GM06990 (cell line): ENCODE results near the gene C2CD3.

Experiments used
- DNase-seq: peaks from one replicate; pipeline ENCODE4 v3.0.0-alpha.2; 2011; ENCODE audit not compliant: insufficient read length; ENCODE audit errors: extremely low read depth
- H3K27me3 ChIP-seq: replicated peaks from 2 replicates; pipeline ENCODE4 v1.6.0; 2011; ENCODE audit warnings: low read length; ENCODE audit not compliant: control insufficient read depth, insufficient read depth
- H3K36me3 ChIP-seq: 2 replicates; pipeline ENCODE4 v1.5.1; 2011; ENCODE audit warnings: low read length; ENCODE audit not compliant: control insufficient read depth, insufficient read depth
- H3K4me3 ChIP-seq: replicated peaks from 2 replicates; pipeline ENCODE4 v1.5.1; 2011; ENCODE audit warnings: low read depth, mild to moderate bottlenecking, control low read depth, low read length
- TF ChIP-seq, protein P1 (sequence below): IDR thresholded peaks from 2 replicates; pipeline ENCODE4 v1.5.1; 2011; ENCODE audit warnings: low read length, control low read depth, mild to moderate bottlenecking, inconsistent platforms; ENCODE audit not compliant: insufficient read depth, poor library complexity, severe bottlenecking

Gene C2CD3

DNA sequence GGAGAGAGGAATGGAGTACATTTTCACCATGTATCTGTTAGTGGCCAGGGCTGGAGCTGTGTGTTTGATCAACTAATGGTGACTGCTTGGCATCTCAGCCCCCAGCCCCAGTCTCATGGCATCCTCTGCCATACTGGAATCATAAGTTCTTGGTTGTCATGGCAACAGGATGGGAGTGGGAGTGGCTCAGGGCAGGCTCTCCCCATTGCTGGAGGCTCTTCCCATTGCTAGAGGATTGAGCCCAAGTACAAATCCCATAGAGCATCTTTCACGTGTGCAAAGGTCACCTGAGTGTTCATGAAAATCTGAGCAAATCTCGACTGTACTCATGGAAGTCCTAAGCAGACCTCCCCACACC, 205.1 kb downstream of the C2CD3 start:
- TF ChIP-seq, protein P1, sequence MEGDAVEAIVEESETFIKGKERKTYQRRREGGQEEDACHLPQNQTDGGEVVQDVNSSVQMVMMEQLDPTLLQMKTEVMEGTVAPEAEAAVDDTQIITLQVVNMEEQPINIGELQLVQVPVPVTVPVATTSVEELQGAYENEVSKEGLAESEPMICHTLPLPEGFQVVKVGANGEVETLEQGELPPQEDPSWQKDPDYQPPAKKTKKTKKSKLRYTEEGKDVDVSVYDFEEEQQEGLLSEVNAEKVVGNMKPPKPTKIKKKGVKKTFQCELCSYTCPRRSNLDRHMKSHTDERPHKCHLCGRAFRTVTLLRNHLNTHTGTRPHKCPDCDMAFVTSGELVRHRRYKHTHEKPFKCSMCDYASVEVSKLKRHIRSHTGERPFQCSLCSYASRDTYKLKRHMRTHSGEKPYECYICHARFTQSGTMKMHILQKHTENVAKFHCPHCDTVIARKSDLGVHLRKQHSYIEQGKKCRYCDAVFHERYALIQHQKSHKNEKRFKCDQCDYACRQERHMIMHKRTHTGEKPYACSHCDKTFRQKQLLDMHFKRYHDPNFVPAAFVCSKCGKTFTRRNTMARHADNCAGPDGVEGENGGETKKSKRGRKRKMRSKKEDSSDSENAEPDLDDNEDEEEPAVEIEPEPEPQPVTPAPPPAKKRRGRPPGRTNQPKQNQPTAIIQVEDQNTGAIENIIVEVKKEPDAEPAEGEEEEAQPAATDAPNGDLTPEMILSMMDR: no peak
- Histone ChIP-seq H3K4me3 (no peak overlapping the region), H3K36me3 (no peaks in the 10 kb centered on the region), H3K27me3 (no peaks in the 10 kb centered on the region)
- no peak for DNase-seq

DNA sequence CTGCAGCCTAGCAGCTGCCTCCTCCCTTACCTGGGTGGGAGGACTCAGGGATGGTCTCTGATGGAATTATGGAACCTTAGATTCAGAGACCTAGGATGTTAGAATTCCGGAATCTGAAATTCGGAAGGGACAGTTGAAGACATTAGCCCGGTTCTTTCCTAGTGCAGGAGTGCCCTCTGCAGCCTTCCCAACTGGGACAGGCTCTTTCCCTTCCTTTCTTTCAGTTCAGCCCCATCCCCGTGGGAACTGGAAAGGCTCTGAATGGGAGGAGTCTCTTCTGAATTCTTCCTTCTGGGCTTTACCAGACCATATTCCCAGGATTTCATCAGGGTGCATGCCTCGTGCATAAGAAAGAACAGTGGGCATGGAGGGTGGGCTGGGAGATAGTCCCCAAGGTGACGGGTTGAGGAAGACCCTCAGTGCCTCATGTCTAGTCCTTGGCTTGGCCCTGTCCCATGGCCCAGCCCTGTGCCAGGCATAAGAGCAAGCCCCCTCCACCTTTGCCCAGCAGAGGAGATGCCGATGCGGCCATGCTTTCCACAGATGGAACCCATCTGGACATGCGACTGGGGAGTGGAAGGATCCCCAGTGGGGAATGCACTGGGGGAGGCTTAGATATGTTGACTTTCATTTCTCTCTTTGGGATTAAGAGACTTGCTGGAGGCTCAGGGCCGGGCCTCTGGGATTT, 205.6 kb downstream of the C2CD3 start:
- no peak overlapping the region for H3K4me3 ChIP-seq
- TF ChIP-seq, protein P1: no peak
- no peaks in the 10 kb centered on the region for H3K36me3 ChIP-seq
- DNase-seq: no peak
- H3K27me3 ChIP-seq: no peaks in the 10 kb centered on the region

DNA sequence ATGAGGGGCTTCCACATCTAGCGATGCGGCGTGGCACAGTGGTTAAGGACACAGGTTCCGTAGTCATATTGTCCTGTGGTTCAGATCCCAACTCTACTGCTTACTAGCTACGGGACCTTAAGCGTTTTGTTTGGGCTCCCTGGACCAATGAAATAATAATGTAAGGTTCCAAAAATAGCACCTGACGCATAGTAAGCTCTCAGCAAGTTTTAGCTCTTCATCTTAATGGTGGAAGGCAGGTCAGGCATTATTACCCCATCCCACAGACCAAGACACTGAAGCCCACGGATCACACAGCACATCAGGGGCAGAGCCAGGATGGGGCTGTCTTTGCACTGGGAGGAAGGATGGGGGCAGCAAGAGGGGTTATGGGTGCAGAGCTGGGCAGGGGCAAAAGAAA, 206.9 kb downstream of the C2CD3 start:
- no peak for DNase-seq

More for the DNA sequence above, 206.9 kb downstream of the C2CD3 start:
- Histone ChIP-seq H3K27me3 (no peaks in the 10 kb centered on the region), H3K36me3 (no peaks in the 10 kb centered on the region), H3K4me3 (no peak overlapping the region)
- TF ChIP-seq, protein P1: no peak
